GM18873 (cell line): ENCODE data around the gene EPG5.
"Not testable (repeated sequence)": the region's sequence is repeated elsewhere in the genome, so short reads cannot be mapped to it uniquely, and the experiment has no call there.

Experiments
- ATAC-seq: cut with Tn5 transposase; IDR thresholded peaks from one replicate; pipeline ENCODE4 v1.9.1; 2021; ENCODE audit warnings: mild to moderate bottlenecking, moderate library complexity, moderate number of reproducible peaks; ENCODE audit not compliant: unreplicated experiment, low FRiP score

Gene EPG5

GRCh38 chr18:45821711-45822110, 145.4 kb downstream of the EPG5 start:
- no peak for ATAC-seq

- ATAC-seq = no peak
These were observed 146.1 kb downstream of the EPG5 start for GRCh38 chr18:45821026-45821425.

- no peak for ATAC-seq
These were observed 146.9 kb downstream of the EPG5 start for GRCh38 chr18:45820106-45820745.

GRCh38 chr18:45818765-45819164, 148.4 kb downstream of the EPG5 start:
- not testable (repeated sequence) for ATAC-seq

GRCh38 chr18:45817543-45817942, 149.6 kb downstream of the EPG5 start:
- no peak for ATAC-seq

GRCh38 chr18:45814733-45815132, 152.4 kb downstream of the EPG5 start:
- ATAC-seq = not testable (repeated sequence)

- not testable (repeated sequence) for ATAC-seq
These were observed 160.0 kb downstream of the EPG5 start for GRCh38 chr18:45807144-45807543.

GRCh38 chr18:45806226-45806625, 160.9 kb downstream of the EPG5 start:
- no peak for ATAC-seq

GRCh38 chr18:45805551-45805950, 161.6 kb downstream of the EPG5 start:
- ATAC-seq = no peak

- no peak for ATAC-seq
These were observed 164.2 kb downstream of the EPG5 start for GRCh38 chr18:45802814-45803492.

- no peak for ATAC-seq
These were observed 165.6 kb downstream of the EPG5 start for GRCh38 chr18:45801416-45802004.
